Measurements from ENCODE around the gene SKAP2. TPM values are rescaled to one million over a fixed set of nuclear protein-coding genes. Genes with fewer than 3 reads are reported as not detected.

SKAP2 gene
- polyA plus RNA-seq, 2 of the 4 experiments (the other 2 are of a cell fraction) = 18.7 to 23.0 TPM

GRCh38 chr7:26691886-26692285 lies 172.5 kb downstream of the SKAP2 start:
- Histone ChIP-seq H3K9me3 (no peaks in the 10 kb centered on the region), H3K27ac (no peak overlapping the region), H3K4me2 (no peak overlapping the region), H3K4me3 (no peak overlapping the region), H3K4me1 (peaks cover 37% of the 10 kb centered on the region)
- FAIRE-seq (no peak), DNase-seq (ENCODE audit: low read depth in 1 of 2, low spot score in 1 of 2) (no peak), ATAC-seq (no peak)
- POLR2A ChIA-PET = no interaction called here
- TF ChIP-seq EHF (CRISPR knock-in tag; IDR thresholded peaks at IDR 0.05) = no peak
- no peak for TF ChIP-seq RARB (CRISPR knock-in tag; IDR thresholded peaks at IDR 0.05)
- TF ChIP-seq RNF2 (IDR thresholded peaks at IDR 0.05; ENCODE audit: borderline replicate concordance, low read depth) = no peak
- no peak for TF ChIP-seq NFE2L2 (conservative IDR thresholded peaks at IDR 0.05; ENCODE audit: low read length)
- no peak for TF ChIP-seq MAX (IDR thresholded peaks at IDR 0.05)
- TF ChIP-seq GATA3 (IDR thresholded peaks at IDR 0.05; ENCODE audit: borderline replicate concordance) = no peak
- TF ChIP-seq HES2 (IDR thresholded peaks at IDR 0.05) = no peak
- TF ChIP-seq FOXS1 (CRISPR knock-in tag; IDR thresholded peaks at IDR 0.05) = no peak
- TF ChIP-seq HDAC2 (IDR thresholded peaks at IDR 0.05) = no peak
- no peak for TF ChIP-seq FOSB (CRISPR knock-in tag; IDR thresholded peaks at IDR 0.05)
- no peak for TF ChIP-seq RFX5 (IDR thresholded peaks at IDR 0.05)
- TF ChIP-seq PHF8 (IDR thresholded peaks at IDR 0.05; ENCODE audit: borderline replicate concordance, low read depth) = no peak
- TF ChIP-seq ELK1 (IDR thresholded peaks at IDR 0.05; ENCODE audit: low read depth, low read length) = no peak
- 48% methylated on average over 2 of the region's 2 CpGs for WGBS (ENCODE audit: missing lambda C conversion rate)
- CTCF ChIA-PET = interaction anchor here (0.9 to 2.4 kb wide), 8 partner anchors 10 to 469 kb away, joined by 3 to 18 read pairs (median 5); partner anchors contain the start of gene HOXA5

GRCh38 chr7:26691406-26691805 lies 173.0 kb downstream of the SKAP2 start:
- TF ChIP-seq USF2 (IDR thresholded peaks at IDR 0.05) (no peak), ATOH8 (CRISPR knock-in tag; IDR thresholded peaks at IDR 0.05; ENCODE audit: low read depth) (no peak), KDM5A (IDR thresholded peaks at IDR 0.05) (no peak), ZSCAN20 (CRISPR knock-in tag; IDR thresholded peaks at IDR 0.05) (no peak), POLR2AphosphoS2 (conservative IDR thresholded peaks at IDR 0.05; ENCODE audit: low read length) (no peak), CBX8 (IDR thresholded peaks at IDR 0.05) (no peak), CEBPB (IDR thresholded peaks at IDR 0.05) (no peak), HES2 (IDR thresholded peaks at IDR 0.05) (no peak), RARB (CRISPR knock-in tag; IDR thresholded peaks at IDR 0.05) (no peak)
- ChIA-PET CTCF (interaction anchor here (0.9 to 2.4 kb wide), 8 partner anchors 10 to 469 kb away, joined by 3 to 18 read pairs (median 5); partner anchors contain the start of gene HOXA5), POLR2A (no interaction called here)
- FAIRE-seq (no peak), DNase-seq (ENCODE audit: low read depth in 1 of 2, low spot score in 1 of 2) (no peak), ATAC-seq (no peak)
- Histone ChIP-seq H3K4me1 (peaks cover 42% of the 10 kb centered on the region), H3K4me2 (no peak overlapping the region), H3K9me3 (no peaks in the 10 kb centered on the region), H3K27ac (no peak overlapping the region), H3K4me3 (no peak overlapping the region)
- WGBS (ENCODE audit: missing lambda C conversion rate) = 73% methylated on average over 2 of the region's 2 CpGs

- Histone ChIP-seq H3K27ac (no peak overlapping the region), H3K4me2 (no peak overlapping the region), H3K4me1 (peaks cover 43% of the 10 kb centered on the region), H3K9me3 (no peaks in the 10 kb centered on the region), H3K4me3 (no peak overlapping the region)
- WGBS (ENCODE audit: missing lambda C conversion rate) = 82% methylated on average over 2 of the region's 2 CpGs
- CTCF ChIA-PET = interaction anchor here (0.9 to 5.3 kb wide), 10 partner anchors 9 to 471 kb away, joined by 3 to 43 read pairs (median 4); partner anchors contain the start of gene HOXA5
- POLR2A ChIA-PET = no interaction called here
- DNase-seq (ENCODE audit: low read depth in 1 of 2, low spot score in 1 of 2) (no peak), ATAC-seq (no peak), FAIRE-seq (no peak)
- TF ChIP-seq NPAS2 (CRISPR knock-in tag; IDR thresholded peaks at IDR 0.05; ENCODE audit: borderline replicate concordance) = no peak
- TF ChIP-seq PHF8 (IDR thresholded peaks at IDR 0.05; ENCODE audit: borderline replicate concordance, low read depth) = no peak
Measured at GRCh38 chr7:26690135-26690805, 174.1 kb downstream of the SKAP2 start.

Data from A549 (cell line).